ENCODE data around the gene RFX2.

DNA sequence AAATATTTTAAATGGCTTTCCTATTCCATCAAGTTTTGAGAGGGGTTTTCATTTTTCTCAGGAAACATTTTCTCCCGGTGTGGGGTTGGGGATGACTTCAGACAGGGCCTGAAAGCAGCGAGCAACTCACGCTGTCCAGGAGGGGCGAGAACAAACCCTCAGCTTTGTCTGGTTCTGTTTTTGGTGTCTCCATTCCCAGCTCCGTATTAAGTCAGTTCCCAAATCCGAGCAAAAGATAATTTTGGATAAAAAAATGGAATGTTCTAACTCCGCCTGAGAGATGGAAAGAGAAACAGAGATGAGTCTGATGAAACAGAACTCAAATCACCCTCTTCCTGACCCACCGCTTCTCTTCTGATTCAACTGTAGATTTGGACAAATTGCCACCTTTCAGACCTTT is 38.4 kb downstream of the RFX2 start:
- TF ChIP-seq, protein P1, sequence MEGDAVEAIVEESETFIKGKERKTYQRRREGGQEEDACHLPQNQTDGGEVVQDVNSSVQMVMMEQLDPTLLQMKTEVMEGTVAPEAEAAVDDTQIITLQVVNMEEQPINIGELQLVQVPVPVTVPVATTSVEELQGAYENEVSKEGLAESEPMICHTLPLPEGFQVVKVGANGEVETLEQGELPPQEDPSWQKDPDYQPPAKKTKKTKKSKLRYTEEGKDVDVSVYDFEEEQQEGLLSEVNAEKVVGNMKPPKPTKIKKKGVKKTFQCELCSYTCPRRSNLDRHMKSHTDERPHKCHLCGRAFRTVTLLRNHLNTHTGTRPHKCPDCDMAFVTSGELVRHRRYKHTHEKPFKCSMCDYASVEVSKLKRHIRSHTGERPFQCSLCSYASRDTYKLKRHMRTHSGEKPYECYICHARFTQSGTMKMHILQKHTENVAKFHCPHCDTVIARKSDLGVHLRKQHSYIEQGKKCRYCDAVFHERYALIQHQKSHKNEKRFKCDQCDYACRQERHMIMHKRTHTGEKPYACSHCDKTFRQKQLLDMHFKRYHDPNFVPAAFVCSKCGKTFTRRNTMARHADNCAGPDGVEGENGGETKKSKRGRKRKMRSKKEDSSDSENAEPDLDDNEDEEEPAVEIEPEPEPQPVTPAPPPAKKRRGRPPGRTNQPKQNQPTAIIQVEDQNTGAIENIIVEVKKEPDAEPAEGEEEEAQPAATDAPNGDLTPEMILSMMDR (IDR thresholded peaks at IDR 0.05): no peak
- TF ChIP-seq POLR2A (IDR thresholded peaks at IDR 0.05; ENCODE audit: low read length): no peak
- TF ChIP-seq EHMT2 (IDR thresholded peaks at IDR 0.05; ENCODE audit: low read depth): no peak
- TF ChIP-seq KDM1A (IDR thresholded peaks at IDR 0.05; ENCODE audit: low read depth): no peak
- no peak for TF ChIP-seq RFX5 (IDR thresholded peaks at IDR 0.05)
- TF ChIP-seq MAZ (IDR thresholded peaks at IDR 0.05; ENCODE audit: borderline replicate concordance, low read depth, low read length): no peak
- TF ChIP-seq CHD4 (IDR thresholded peaks at IDR 0.05; ENCODE audit: borderline replicate concordance): no peak
- TF ChIP-seq POLR2AphosphoS2 (conservative IDR thresholded peaks at IDR 0.05; ENCODE audit: low read length): no peak
- TF ChIP-seq, protein P2, sequence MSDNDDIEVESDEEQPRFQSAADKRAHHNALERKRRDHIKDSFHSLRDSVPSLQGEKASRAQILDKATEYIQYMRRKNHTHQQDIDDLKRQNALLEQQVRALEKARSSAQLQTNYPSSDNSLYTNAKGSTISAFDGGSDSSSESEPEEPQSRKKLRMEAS (IDR thresholded peaks at IDR 0.05): no peak
